Measurements from ENCODE around the gene RGS19. TPM values are rescaled to one million over a fixed set of nuclear protein-coding genes. Genes with fewer than 3 reads are reported as not detected.

Gene RGS19
- total and polyA plus RNA-seq, 7 donors, result 2.0 to 5.7 (median 3.5) TPM

- Histone ChIP-seq H3K27ac (no peak overlapping the region), H3K27me3 (ENCODE audit: insufficient read depth in 3 of 3, low read length in 2 of 3) (peaks cover 0 to 28% (median 6%) of the 10 kb centered on the region in 3 donors), H3K4me3 (no peak overlapping the region), H3K36me3 (ENCODE audit: insufficient read depth in 1 of 2, low read depth in 1 of 2) (peaks cover 0 to 63% of the 10 kb centered on the region in 2 donors), H3K4me1 (peaks cover 3% of the 10 kb centered on the region), H3K9me3 (no peaks in the 10 kb centered on the region)
- intact Hi-C loops (cut with DNase I), result no loop called here
- 55 to 67% (median 57%) methylated on average over 11 of the region's 11 CpGs for WGBS, 3 donors
- TF ChIP-seq CTCF (IDR thresholded peaks at IDR 0.05), result no peak
- ATAC-seq (no peak), DNase-seq (no peak)
These were observed 45.3 kb downstream of the RGS19 start for GRCh38 chr20:64033981-64034493.

DNA sequence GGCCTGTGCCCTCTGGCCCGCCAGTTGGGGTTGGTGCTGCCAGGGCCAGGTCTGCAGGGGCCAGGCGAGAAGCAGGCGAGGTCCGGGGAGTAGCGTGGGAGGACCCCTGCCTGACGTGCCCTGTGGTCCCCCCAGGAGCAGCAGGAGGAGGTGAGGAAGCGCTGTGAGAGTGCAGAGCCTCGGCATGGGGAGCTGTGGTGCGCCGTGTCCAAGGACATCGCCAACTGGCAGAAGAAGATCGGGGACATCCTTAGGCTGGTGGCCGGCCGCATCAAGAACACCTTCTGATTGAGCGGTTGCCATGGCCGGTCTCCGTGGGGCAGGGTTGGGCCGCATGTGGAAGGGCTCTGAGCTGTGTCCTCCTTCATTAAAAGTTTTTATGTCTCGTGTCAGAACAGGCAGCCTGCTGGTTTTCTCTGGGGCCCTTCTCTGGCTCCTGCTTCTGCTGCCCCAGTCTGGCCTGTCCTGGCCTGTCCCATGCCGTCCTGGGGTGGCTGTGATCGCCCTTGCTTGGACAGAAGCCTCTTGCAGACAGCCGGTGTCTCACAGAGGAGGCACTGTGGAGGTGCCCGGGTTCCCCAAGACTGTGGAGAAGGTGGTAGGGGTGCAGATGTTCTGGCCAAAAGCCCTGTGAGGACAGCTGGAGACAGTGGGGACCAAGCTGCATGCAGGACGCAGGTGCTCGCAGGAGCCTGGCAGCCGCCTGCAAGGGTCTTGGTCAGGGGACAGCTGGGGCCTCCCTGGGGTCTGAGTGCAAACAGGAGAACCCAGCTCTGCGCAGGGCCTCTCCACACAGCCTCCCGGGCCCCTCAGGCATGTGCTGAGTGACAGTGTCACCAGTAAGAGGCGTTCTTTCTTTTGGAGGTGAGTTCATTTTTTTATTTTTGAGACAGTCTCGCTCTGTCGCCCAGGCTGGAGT is 46.4 kb downstream of the RGS19 start:
- intact Hi-C loops (cut with DNase I), result no loop called here
- TF ChIP-seq CTCF (IDR thresholded peaks at IDR 0.05), result no peak
- Histone ChIP-seq H3K4me1 (peaks cover 3% of the 10 kb centered on the region), H3K27ac (no peak overlapping the region), H3K36me3 (ENCODE audit: insufficient read depth in 1 of 2, low read depth in 1 of 2) (peaks cover 0 to 73% of the 10 kb centered on the region in 2 donors), H3K27me3 (ENCODE audit: insufficient read depth in 3 of 3, low read length in 2 of 3) (peaks cover 0 to 17% (median 2%) of the 10 kb centered on the region in 3 donors), H3K9me3 (no peaks in the 10 kb centered on the region), H3K4me3 (no peak overlapping the region)
- DNase-seq (no peak), ATAC-seq (no peak)
- 87 to 89% (median 89%) methylated on average over 29 to 31 of the region's 31 CpGs for WGBS, 3 donors

- Histone ChIP-seq H3K27me3 (ENCODE audit: insufficient read depth in 3 of 3, low read length in 2 of 3) (peaks cover 0 to 6% (median 1%) of the 10 kb centered on the region in 3 donors), H3K4me3 (no peak overlapping the region), H3K36me3 (ENCODE audit: insufficient read depth in 1 of 2, low read depth in 1 of 2) (peaks cover 0 to 84% of the 10 kb centered on the region in 2 donors), H3K9me3 (no peaks in the 10 kb centered on the region), H3K4me1 (no peaks in the 10 kb centered on the region), H3K27ac (no peak overlapping the region)
- 88 to 95% (median 91%) methylated on average over 18 to 19 of the region's 19 CpGs for WGBS, 3 donors
- ATAC-seq (no peak), DNase-seq (no peak)
- TF ChIP-seq CTCF (IDR thresholded peaks at IDR 0.05), result no peak
- intact Hi-C loops (cut with DNase I), result no loop called here
These were observed 47.5 kb downstream of the RGS19 start for GRCh38 chr20:64031822-64032314.

- no peak overlapping the region for H3K27ac ChIP-seq
- H3K36me3 ChIP-seq (ENCODE audit: insufficient read depth in 1 of 2, low read depth in 1 of 2), result peaks cover 0 to 97% of the 10 kb centered on the region in 2 donors
- 70 to 74% (median 73%) methylated on average over 20 of the region's 20 CpGs for WGBS, 3 donors
- no peak for TF ChIP-seq CTCF (IDR thresholded peaks at IDR 0.05)
- no peaks in the 10 kb centered on the region for H3K4me1 ChIP-seq
- H3K27me3 ChIP-seq (ENCODE audit: insufficient read depth in 3 of 3, low read length in 2 of 3), result no peaks in the 10 kb centered on the region
- ATAC-seq, result no peak
- no peak for DNase-seq
- H3K9me3 ChIP-seq, result no peaks in the 10 kb centered on the region
- intact Hi-C loops (cut with DNase I), result no loop called here
- no peak overlapping the region for H3K4me3 ChIP-seq
These were observed 48.8 kb downstream of the RGS19 start for GRCh38 chr20:64030371-64031134.
